GM18868 (cell line): Measurements from ENCODE around the gene SLC27A2.
A peak's percentile ranks its signal among the peaks of the same experiment; 100 is the strongest.
"Not testable (repeated sequence)": the region's sequence is repeated elsewhere in the genome, so short reads cannot be mapped to it uniquely, and the experiment has no call there.

ENCODE experiments used
- ATAC-seq: cut with Tn5 transposase; IDR thresholded peaks from one replicate; pipeline ENCODE4 v1.9.1; 2021; ENCODE audit warnings: mild to moderate bottlenecking, moderate library complexity; ENCODE audit not compliant: unreplicated experiment

Gene SLC27A2

GRCh38 chr15:50163719-50164410 lies 18.1 kb upstream of the SLC27A2 start:
- no peak for ATAC-seq

DNA sequence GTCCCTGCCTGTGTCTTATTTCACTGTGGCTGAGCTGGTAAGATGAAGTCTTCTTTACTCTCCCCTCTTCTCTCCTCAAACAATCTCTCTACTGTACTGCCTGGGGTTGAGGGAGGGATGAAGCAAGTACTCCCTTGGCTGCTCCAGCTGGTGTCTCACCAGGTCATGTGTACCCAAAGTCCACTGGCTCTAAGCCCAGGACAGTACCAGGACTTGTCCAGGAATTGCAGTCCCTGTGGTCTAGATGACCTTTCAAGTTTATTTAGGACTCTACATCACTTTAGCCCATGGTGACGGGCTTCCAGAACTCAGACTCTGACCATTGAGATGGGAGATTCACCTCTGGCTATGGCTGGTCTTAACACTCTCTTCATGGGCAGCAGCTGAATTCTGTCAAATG lies 17.5 kb upstream of the SLC27A2 start:
- no peak for ATAC-seq

GRCh38 chr15:50166216-50166615 lies 15.8 kb upstream of the SLC27A2 start:
- no peak for ATAC-seq

GRCh38 chr15:50167110-50167509 lies 14.9 kb upstream of the SLC27A2 start:
- ATAC-seq: no peak

GRCh38 chr15:50168379-50168778 lies 13.6 kb upstream of the SLC27A2 start:
- no peak for ATAC-seq

DNA sequence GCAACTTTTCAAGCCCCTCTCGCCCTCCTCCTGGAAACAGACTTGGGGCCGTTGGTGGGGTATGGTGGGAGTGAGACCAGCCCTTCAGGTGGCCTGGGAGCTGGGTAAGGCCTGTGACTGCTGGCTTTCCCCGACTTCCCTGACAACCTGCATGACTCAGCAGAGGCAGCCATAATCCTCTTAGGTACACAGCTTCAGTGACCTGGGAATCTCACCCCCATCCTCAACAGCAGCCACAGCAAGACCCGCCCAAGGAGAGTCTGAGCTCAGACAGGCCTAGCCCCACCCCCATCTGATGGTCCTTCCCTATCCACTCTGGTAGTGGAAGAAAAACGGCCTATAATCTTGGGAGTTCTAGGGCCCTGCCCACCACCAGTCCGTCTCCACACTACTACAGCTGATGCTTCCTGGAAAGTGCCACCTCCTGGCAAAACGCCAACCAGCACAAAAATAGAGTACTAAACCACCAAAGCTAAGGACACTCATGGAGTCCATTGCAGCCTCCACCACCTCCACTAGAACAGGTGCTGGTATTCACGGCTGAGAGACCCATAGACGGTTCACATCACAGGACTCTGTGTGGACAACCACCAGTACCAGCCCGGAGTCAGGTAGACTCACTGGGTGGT lies 13.1 kb upstream of the SLC27A2 start:
- no peak for ATAC-seq

DNA sequence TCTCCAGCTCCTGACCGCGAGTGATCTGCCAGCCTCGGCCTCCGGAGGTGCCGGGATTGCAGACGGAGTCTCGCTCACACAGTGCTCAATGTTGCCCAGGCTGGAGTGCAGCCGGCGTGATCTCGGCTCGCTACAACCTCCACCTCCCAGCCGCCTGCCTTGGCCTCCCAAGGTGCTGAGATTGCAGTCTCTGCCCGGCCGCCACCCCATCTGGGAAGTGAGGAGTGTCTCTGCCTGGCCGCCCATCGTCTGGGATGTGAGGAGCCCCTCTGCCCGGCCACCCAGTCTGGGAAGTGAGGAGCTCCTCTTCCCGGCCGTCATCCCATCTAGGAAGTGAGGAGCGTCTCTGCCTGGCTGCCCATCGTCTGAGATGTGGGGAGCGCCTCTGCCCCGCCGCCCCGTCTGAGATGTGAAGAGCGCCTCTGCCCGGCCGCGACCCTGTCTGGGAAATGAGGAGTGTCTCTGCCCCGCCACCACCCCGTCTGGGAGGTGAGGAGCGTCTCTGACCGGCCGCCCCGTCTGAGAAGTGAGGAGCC lies 9.6 kb upstream of the SLC27A2 start:
- not testable (repeated sequence) for ATAC-seq

GRCh38 chr15:50176869-50177268 lies 5.1 kb upstream of the SLC27A2 start:
- no peak for ATAC-seq

GRCh38 chr15:50180091-50180490 lies 1.9 kb upstream of the SLC27A2 start:
- ATAC-seq: no peak

GRCh38 chr15:50180582-50180981 lies 1.4 kb upstream of the SLC27A2 start:
- ATAC-seq: no peak

GRCh38 chr15:50181201-50181968 lies 611 bp upstream of the SLC27A2 start:
- no peak for ATAC-seq

- peak; percentile 45 for ATAC-seq
Measured at GRCh38 chr15:50182219-50183013, 420 bp downstream of the SLC27A2 start.

DNA sequence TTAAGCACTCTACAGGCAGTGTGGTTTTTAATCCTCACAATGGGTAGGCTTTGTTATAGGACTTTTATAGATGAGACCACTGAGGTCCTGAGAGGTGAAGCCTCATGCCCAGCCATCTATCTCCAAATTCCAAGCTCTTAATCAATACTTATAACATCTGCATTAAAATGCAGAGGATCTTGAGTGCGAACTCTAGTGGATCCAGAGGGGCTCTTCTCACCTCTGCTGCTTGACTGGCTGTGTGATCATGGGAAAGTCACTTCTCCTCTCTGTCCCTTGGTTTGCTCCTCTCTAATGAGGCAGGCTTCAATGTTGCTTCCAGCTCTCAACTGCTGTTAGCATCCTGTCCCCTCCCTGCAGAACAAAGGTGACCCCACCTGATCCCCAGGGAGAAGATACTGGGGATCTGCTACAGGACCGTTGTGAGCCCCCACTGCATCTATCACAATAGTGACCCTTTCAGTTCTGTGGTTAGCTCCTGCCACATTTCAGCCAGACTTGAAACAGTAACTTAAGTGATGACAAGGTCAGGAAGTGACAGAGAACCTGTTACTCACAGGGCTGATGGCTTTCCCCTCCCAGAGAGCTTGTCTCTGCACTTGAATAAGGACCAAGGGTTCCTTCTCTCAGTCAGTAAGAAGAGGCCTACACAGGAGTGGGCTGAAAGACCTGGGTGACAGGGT lies 1.3 kb downstream of the SLC27A2 start:
- peak; percentile 48 for ATAC-seq

GRCh38 chr15:50184863-50185504 lies 3.0 kb downstream of the SLC27A2 start:
- no peak for ATAC-seq

DNA sequence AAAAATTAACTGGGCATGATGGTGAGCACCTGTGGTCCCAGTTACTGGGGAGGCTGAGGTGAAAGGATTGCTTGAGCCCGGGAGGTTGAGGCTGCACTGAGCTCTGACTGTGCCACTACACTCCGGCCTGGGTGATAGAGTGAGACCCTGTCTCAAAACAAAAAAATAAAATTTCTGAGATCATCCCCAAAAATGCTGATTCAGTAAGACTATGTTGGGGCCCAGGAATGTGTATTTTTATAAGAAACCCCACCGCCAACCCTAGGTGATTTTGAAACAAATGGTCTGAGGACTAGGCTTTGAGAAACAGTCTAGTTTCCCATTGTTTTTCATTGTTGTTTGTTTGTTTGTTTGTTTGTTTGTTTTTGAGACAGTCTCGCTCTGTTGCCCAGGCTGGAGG lies 4.1 kb downstream of the SLC27A2 start:
- ATAC-seq: no peak

GRCh38 chr15:50186752-50187151 lies 4.8 kb downstream of the SLC27A2 start:
- no peak for ATAC-seq

DNA sequence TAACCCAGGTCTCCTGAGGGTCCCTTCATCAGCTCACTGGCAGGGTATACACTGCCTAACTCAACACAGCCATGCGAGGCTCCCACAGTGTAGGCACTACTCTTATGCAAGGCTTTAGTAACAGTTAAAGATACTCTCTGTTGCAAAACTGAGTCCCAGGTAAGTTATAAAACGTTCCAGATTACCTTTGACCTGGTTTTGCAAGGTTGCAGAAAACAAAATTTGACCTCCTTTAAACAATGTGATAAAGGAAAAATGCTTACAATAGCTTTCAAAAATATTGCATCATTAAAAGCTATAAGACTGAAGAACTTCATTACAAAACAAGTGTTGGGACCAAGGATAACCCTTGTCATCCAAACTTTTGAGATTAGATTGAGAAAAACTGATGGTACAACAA lies 5.5 kb downstream of the SLC27A2 start:
- no peak for ATAC-seq

- ATAC-seq: no peak
Measured at GRCh38 chr15:50187997-50188396, 6.0 kb downstream of the SLC27A2 start.

DNA sequence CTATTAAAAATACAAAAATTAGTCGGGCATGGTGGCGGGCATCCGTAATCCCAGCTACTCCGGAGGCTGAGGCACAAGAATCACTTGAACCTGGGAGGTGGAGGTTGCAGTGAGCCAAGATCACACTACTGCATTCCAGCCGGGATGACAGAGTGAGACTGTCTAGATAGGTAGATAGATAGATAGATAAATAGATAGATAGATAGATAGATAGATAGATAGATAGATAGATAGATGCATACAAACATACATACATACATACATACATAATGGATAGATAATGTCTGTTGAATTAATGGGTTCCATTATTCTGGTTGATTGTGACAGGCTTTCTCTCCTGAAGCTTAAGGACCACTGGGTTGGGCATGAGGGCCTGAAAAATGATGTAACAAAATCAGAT lies 6.8 kb downstream of the SLC27A2 start:
- not testable (repeated sequence) for ATAC-seq

DNA sequence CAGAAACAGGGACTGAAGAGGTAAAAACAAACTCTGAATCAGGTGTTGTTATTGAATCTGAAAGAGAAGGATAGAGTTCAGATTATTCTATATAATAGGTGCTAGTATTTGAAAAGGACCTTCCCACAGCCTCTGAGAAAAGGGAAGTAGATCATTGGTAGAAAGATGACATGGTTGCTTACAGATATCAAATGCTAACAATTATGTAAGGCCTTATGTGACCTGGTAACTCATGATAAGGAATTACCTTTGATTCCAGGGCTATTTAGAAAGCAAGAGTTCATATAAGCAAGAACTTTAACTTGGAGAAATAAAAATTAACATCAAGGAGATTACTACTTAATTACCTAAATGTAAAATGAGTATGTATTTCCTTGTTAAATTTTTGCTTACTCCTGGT lies 7.6 kb downstream of the SLC27A2 start:
- no peak for ATAC-seq
